Naive thymus-derived CD4-positive, alpha-beta T cell (primary cell): ENCODE data around the gene RHEBL1. TPM values are rescaled to one million over a fixed set of nuclear protein-coding genes. Genes with fewer than 3 reads are reported as not detected.
A peak's percentile ranks its signal among the peaks of the same experiment; 100 is the strongest.

Experiments used
- ATAC-seq: fragments of 150-1000 bp; cut with Tn5 transposase; 2 replicates; pipeline ENCODE4 v1.10.0; 2021; ENCODE audit warnings: mild to moderate bottlenecking, moderate library complexity
- CTCF ChIA-PET: fragments of 350-600 bp; sonication (Branson Sonifier 250); formaldehyde crosslinking; loops from one replicate; lab custom pipeline; 2021; ENCODE audit warnings: antibody characterized with exemption; lab: Charles Lee
- POLR2A ChIA-PET: fragments of 350-600 bp; sonication (Branson Sonifier 250); formaldehyde crosslinking; loops from one replicate; lab custom pipeline; 2021; ENCODE audit warnings: antibody characterized with exemption, inconsistent platforms; lab: Charles Lee
- DNase-seq, 9 donors: peaks; one replicate each; pipeline versions ENCODE4 v3.0.0 to v3.0.0-alpha.2; 2020 to 2022; ENCODE audit warnings: mixed read lengths in 1 of 9
- H3K27ac ChIP-seq: one replicate; pipeline ENCODE4 v1.7.0; 2013; ENCODE audit warnings: mild to moderate bottlenecking, low read depth, low read length, moderate library complexity
- H3K27me3 ChIP-seq, 2 donors: one replicate each; pipeline ENCODE4 v1.7.0; 2013; ENCODE audit warnings: low read length in 2 of 2, mild to moderate bottlenecking in 2 of 2, moderate library complexity in 2 of 2; ENCODE audit not compliant: control insufficient read depth in 2 of 2, insufficient read depth in 2 of 2
- H3K36me3 ChIP-seq, 3 experiments: 1 replicate in 2 of 3; 2 replicates in 1 of 3; pipeline ENCODE4 v1.7.0; 2013; ENCODE audit warnings: low read length in 3 of 3, mild to moderate bottlenecking in 3 of 3, moderate library complexity in 1 of 3; ENCODE audit not compliant: insufficient read depth in 3 of 3, control insufficient read depth in 2 of 3
- H3K4me1 ChIP-seq, 2 donors: one replicate each; pipeline ENCODE4 v1.7.0; 2013; ENCODE audit warnings: low read length in 2 of 2, mild to moderate bottlenecking in 2 of 2, moderate library complexity in 1 of 2; ENCODE audit not compliant: control insufficient read depth in 2 of 2, insufficient read depth in 2 of 2
- H3K4me3 ChIP-seq: 2 replicates; pipeline ENCODE4 v1.7.0; 2013; ENCODE audit warnings: mild to moderate bottlenecking, low read length
- H3K9me3 ChIP-seq, 3 experiments: 1 replicate in 2 of 3; 2 replicates in 1 of 3; pipeline ENCODE4 v1.7.0; 2013; ENCODE audit warnings: low read length in 3 of 3; ENCODE audit not compliant: control insufficient read depth in 2 of 3
- H3K27ac Mint-ChIP-seq, 9 donors: one replicate each; pipeline ENCODE4 v1.8.0; 2020 to 2022; ENCODE audit warnings: mixed read lengths in 9 of 9, mild to moderate bottlenecking in 8 of 9, moderate library complexity in 5 of 9, inconsistent platforms in 2 of 9
- H3K27me3 Mint-ChIP-seq, 5 donors: one replicate each; pipeline ENCODE4 v1.8.0; 2021 to 2022; ENCODE audit warnings: mixed read lengths in 5 of 5, mild to moderate bottlenecking in 1 of 5
- H3K36me3 Mint-ChIP-seq, 5 donors: one replicate each; pipeline ENCODE4 v1.8.0; 2020 to 2022; ENCODE audit warnings: mixed read lengths in 5 of 5, mild to moderate bottlenecking in 3 of 5, inconsistent platforms in 1 of 5
- H3K4me1 Mint-ChIP-seq, 7 donors: one replicate each; pipeline ENCODE4 v1.8.0; 2020 to 2022; ENCODE audit warnings: mixed read lengths in 7 of 7, mild to moderate bottlenecking in 3 of 7, inconsistent platforms in 1 of 7
- H3K4me3 Mint-ChIP-seq, 10 donors: one replicate each; pipeline ENCODE4 v1.8.0; 2020 to 2022; ENCODE audit warnings: mild to moderate bottlenecking in 10 of 10, mixed read lengths in 10 of 10, moderate library complexity in 6 of 10, inconsistent platforms in 2 of 10
- H3K9me3 Mint-ChIP-seq, 11 donors: one replicate each; pipeline ENCODE4 v1.8.0; 2020 to 2022; ENCODE audit warnings: mixed read lengths in 11 of 11, mild to moderate bottlenecking in 4 of 11, inconsistent platforms in 1 of 11, moderate library complexity in 1 of 11
- intact Hi-C, 2 donors: fragments of 100-400 bp; cut with micrococcal nuclease; formaldehyde crosslinking; loops; one replicate each; pipeline ENCODE4 v1.15.1; 2023
- polyA plus RNA-seq, 2 donors: library from polyadenylated mRNA; unstranded; fragments of 300-500 nt; fragmentation: Illumina TruSeq; gene quantifications; one replicate each; pipeline ENCODE4 v1.2.3, GENCODE V29; 2021
- total RNA-seq, 6 experiments: library from RNA in 5 of 6; stranded (reverse) in 5 of 6; gene quantifications; 1 replicate in 5 of 6; 2 replicates in 1 of 6; pipeline ENCODE4 v1.2.3 and lab custom pipeline; 2021 to 2026

RHEBL1 gene
- total and polyA plus RNA-seq, 7 experiments from 2014 or later, result 1.8 to 9.4 (median 3.3) TPM

GRCh38 chr12:49059045-49059298, 10.8 kb downstream of the RHEBL1 start:
- no peak for DNase-seq
- peaks cover 47 to 49% of the 10 kb centered on the region in 2 donors for H3K4me1 ChIP-seq
- H3K4me1 Mint-ChIP-seq, result peaks cover 53 to 65% (median 61%) of the 10 kb centered on the region in 7 donors
- POLR2A ChIA-PET, result interaction anchor here (1.4 to 3.3 kb wide), 4 partner anchors 11 to 72 kb away, joined by 4 to 12 read pairs (median 9); partner anchors contain the start of genes RHEBL1 and TUBA1B
- peaks cover 0 to 9% (median 0%) of the 10 kb centered on the region in 11 donors for H3K9me3 Mint-ChIP-seq
- H3K4me3 ChIP-seq, result peak overlapping the region; percentile 87
- H3K27ac ChIP-seq, result peak overlapping the region; percentile 87
- H3K9me3 ChIP-seq, result no peaks in the 10 kb centered on the region
- no peaks in the 10 kb centered on the region for H3K27me3 ChIP-seq
- CTCF ChIA-PET, result interaction anchor here (0.7 to 0.9 kb wide), 3 partner anchors 30 to 80 kb away, joined by 3 to 4 read pairs (median 3); no protein-coding TSS in a partner anchor
- intact Hi-C loops, result loop anchor here in 1 of 2 donors (5.0 kb wide), 1 partner anchor 207 kb away; the partner anchor contains the start of gene DDX23
- no peak for ATAC-seq
- peak overlapping the region; percentile 62 to 96 (median 88) for H3K27ac Mint-ChIP-seq
- peak overlapping the region; percentile 79 to 98 (median 92) for H3K4me3 Mint-ChIP-seq
- H3K36me3 ChIP-seq, result peaks cover 0 to 19% (median 7%) of the 10 kb centered on the region in 3 experiments
- H3K27me3 Mint-ChIP-seq, result no peaks in the 10 kb centered on the region
- H3K36me3 Mint-ChIP-seq, result peaks cover 0 to 9% (median 0%) of the 10 kb centered on the region in 5 donors

- Histone ChIP-seq H3K27ac (peak overlapping the region; percentile 87), H3K4me1 (peaks cover 47 to 49% of the 10 kb centered on the region in 2 donors), H3K4me3 (peak overlapping the region; percentile 87), H3K36me3 (peaks cover 0 to 23% (median 11%) of the 10 kb centered on the region in 3 experiments), H3K27me3 (no peaks in the 10 kb centered on the region), H3K9me3 (no peaks in the 10 kb centered on the region)
- CTCF ChIA-PET, result interaction anchor here (0.8 to 0.9 kb wide), 2 partner anchors 31 to 37 kb away, joined by 3 to 4 read pairs; no protein-coding TSS in a partner anchor
- no peaks in the 10 kb centered on the region for H3K27me3 Mint-ChIP-seq
- peaks cover 52 to 67% (median 59%) of the 10 kb centered on the region in 7 donors for H3K4me1 Mint-ChIP-seq
- peaks cover 0 to 10% (median 0%) of the 10 kb centered on the region in 5 donors for H3K36me3 Mint-ChIP-seq
- intact Hi-C loops, result loop anchor here in 1 of 2 donors (5.0 kb wide), 1 partner anchor 206 kb away; the partner anchor contains the start of gene DDX23
- ATAC-seq, result no peak
- H3K27ac Mint-ChIP-seq, result peak overlapping the region; percentile 62 to 96 (median 88)
- peaks cover 0 to 9% (median 0%) of the 10 kb centered on the region in 11 donors for H3K9me3 Mint-ChIP-seq
- H3K4me3 Mint-ChIP-seq, result peak overlapping the region; percentile 79 to 98 (median 92)
- no peak for DNase-seq
- POLR2A ChIA-PET, result interaction anchor here (0.5 to 3.3 kb wide), 7 partner anchors 10 to 222 kb away, joined by 3 to 12 read pairs (median 4); partner anchors contain the start of genes RHEBL1 and TUBA1B
Observed at GRCh38 chr12:49058366-49059044, 11.3 kb downstream of the RHEBL1 start.

GRCh38 chr12:49057888-49058287, 11.9 kb downstream of the RHEBL1 start:
- ChIA-PET POLR2A (interaction anchor here (0.5 to 3.3 kb wide), 5 partner anchors 10 to 222 kb away, joined by 3 to 12 read pairs (median 7); partner anchors contain the start of genes RHEBL1 and TUBA1B), CTCF (interaction anchor here (0.9 kb wide), 1 partner anchor 31 kb away, joined by 3 read pairs; no protein-coding TSS in a partner anchor)
- ATAC-seq (no peak), DNase-seq (no peak)
- H3K36me3 ChIP-seq, result peaks cover 0 to 29% (median 15%) of the 10 kb centered on the region in 3 experiments
- peak overlapping the region; percentile 87 for H3K4me3 ChIP-seq
- intact Hi-C loops, result loop anchor here in 1 of 2 donors (5.0 kb wide), 1 partner anchor 206 kb away; the partner anchor contains the start of gene DDX23
- peaks cover 47 to 49% of the 10 kb centered on the region in 2 donors for H3K4me1 ChIP-seq
- Mint-ChIP-seq H3K27me3 (no peaks in the 10 kb centered on the region), H3K4me3 (peak overlapping the region; percentile 79 to 98 (median 92)), H3K36me3 (peaks cover 0 to 15% (median under 1%) of the 10 kb centered on the region in 5 donors), H3K4me1 (peaks cover 52 to 71% (median 60%) of the 10 kb centered on the region in 7 donors), H3K9me3 (peaks cover 0 to 9% (median 0%) of the 10 kb centered on the region in 11 donors), H3K27ac (peak overlapping the region; percentile 62 to 96 (median 88))
- no peaks in the 10 kb centered on the region for H3K9me3 ChIP-seq
- peak overlapping the region; percentile 87 for H3K27ac ChIP-seq
- H3K27me3 ChIP-seq, result no peaks in the 10 kb centered on the region

GRCh38 chr12:49055978-49056754, 13.6 kb downstream of the RHEBL1 start:
- peak overlapping the region; percentile 11 for H3K4me3 ChIP-seq
- peaks cover 43 to 46% of the 10 kb centered on the region in 2 donors for H3K4me1 ChIP-seq
- peaks cover 6 to 47% (median 16%) of the 10 kb centered on the region in 3 experiments for H3K36me3 ChIP-seq
- Mint-ChIP-seq H3K36me3 (peaks cover 0 to 28% (median 14%) of the 10 kb centered on the region in 5 donors), H3K4me3 (peak overlapping the region; percentile 79 to 98 (median 92)), H3K4me1 (peaks cover 49 to 74% (median 60%) of the 10 kb centered on the region in 7 donors), H3K27ac (peak overlapping the region; percentile 25 to 93 (median 79)), H3K9me3 (peaks cover 0 to 7% (median 0%) of the 10 kb centered on the region in 11 donors), H3K27me3 (no peaks in the 10 kb centered on the region)
- ChIA-PET POLR2A (interaction anchor here (0.9 to 1.1 kb wide), 2 partner anchors 14 to 75 kb away, joined by 4 to 7 read pairs; partner anchors contain the start of genes RHEBL1 and TUBA1B), CTCF (interaction anchor here (0.7 to 1.5 kb wide), 6 partner anchors 8 to 152 kb away, joined by 3 to 7 read pairs (median 4); a partner anchor contains a TSS)
- H3K27me3 ChIP-seq, result no peaks in the 10 kb centered on the region
- peak; percentile 81 for ATAC-seq
- intact Hi-C loops, result loop anchor here (1.0 to 5.0 kb wide), 3 partner anchors 14 to 204 kb away; partner anchors contain the start of genes DDX23 (in 1 of the 2) and PRKAG1 (in 1 of the 2)
- H3K9me3 ChIP-seq, result no peaks in the 10 kb centered on the region
- peak in 8 of 9 donors; percentile 40 to 66 (median 52) for DNase-seq
- peak overlapping the region; percentile 87 for H3K27ac ChIP-seq

- Histone ChIP-seq H3K27ac (peak overlapping the region; percentile 87), H3K27me3 (no peaks in the 10 kb centered on the region), H3K4me1 (peaks cover 41 to 43% of the 10 kb centered on the region in 2 donors), H3K36me3 (peaks cover 12 to 51% (median 16%) of the 10 kb centered on the region in 3 experiments), H3K4me3 (no peak overlapping the region), H3K9me3 (no peaks in the 10 kb centered on the region)
- no peak for DNase-seq
- POLR2A ChIA-PET, result interaction anchor here (0.6 kb wide), 1 partner anchor 11 kb away, joined by 3 read pairs; no protein-coding TSS in a partner anchor
- Mint-ChIP-seq H3K36me3 (peaks cover 0 to 32% (median 14%) of the 10 kb centered on the region in 5 donors), H3K9me3 (peaks cover 0 to 3% (median 0%) of the 10 kb centered on the region in 11 donors), H3K27me3 (no peaks in the 10 kb centered on the region), H3K4me1 (peaks cover 47 to 71% (median 58%) of the 10 kb centered on the region in 7 donors), H3K4me3 (peak overlapping the region in 6 of 10 donors; percentile 13 to 93 (median 40)), H3K27ac (peak overlapping the region in 2 of 9 donors; percentile 28 to 52)
- CTCF ChIA-PET, result interaction anchor here (0.6 to 1.5 kb wide), 5 partner anchors 9 to 72 kb away, joined by 3 to 7 read pairs (median 4); no protein-coding TSS in a partner anchor
- intact Hi-C loops, result loop anchor here in 1 of 2 donors (5.0 kb wide), 1 partner anchor 203 kb away; the partner anchor contains the start of gene DDX23
- ATAC-seq, result no peak
Observed at GRCh38 chr12:49055092-49055491, 14.7 kb downstream of the RHEBL1 start.
